NCI-H510A (cell line): ENCODE results near the gene CYP1B1.
"Not testable (repeated sequence)": the region's sequence is repeated elsewhere in the genome, so short reads cannot be mapped to it uniquely, and the experiment has no call there.

ENCODE experiments used
- DNase-seq: peaks from one replicate; lab custom pipeline; 2025; lab: John Stamatoyannopoulos, UW

The CYP1B1 gene

GRCh38 chr2:38098421-38099098 is 22.6 kb upstream of the CYP1B1 start:
- no peak for DNase-seq

- DNase-seq = no peak
These were observed 22.0 kb upstream of the CYP1B1 start for GRCh38 chr2:38097988-38098385.

DNA sequence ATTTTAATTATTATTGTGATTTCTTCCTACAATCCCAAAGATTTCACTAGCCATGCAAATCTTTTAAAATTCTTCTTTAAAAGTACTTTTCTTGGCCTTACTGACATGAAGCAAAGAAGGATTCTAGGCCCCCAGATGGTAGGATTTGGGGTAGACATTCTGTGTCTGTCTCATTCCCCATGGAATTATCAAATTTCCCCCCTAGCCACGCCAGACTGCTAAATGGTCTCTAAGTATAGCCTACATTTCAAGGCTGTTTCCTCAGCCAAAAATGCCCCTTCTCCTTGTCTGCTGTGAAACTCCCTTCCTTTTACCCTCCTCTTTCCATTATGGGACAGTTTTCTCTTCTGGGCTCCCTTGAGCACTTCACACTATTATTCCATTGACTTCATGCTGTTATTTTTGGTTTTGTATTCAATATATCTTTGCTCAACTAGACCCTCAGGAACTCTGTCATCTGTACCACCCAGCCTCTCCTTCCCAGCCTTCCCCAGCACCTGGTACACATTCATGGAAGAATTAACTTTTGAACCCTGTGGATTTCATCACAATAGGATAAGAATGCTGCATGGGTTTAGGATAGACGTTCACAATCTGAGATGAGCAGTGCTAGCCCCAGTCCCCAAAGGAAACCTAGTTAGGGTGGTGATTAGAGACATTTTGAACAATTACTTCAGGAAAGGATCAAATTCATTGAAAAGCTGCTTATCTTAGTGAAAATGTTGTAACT is 21.5 kb upstream of the CYP1B1 start:
- DNase-seq = no peak

- peak; percentile 79 for DNase-seq
These were observed 20.3 kb upstream of the CYP1B1 start for GRCh38 chr2:38095996-38096861.

DNA sequence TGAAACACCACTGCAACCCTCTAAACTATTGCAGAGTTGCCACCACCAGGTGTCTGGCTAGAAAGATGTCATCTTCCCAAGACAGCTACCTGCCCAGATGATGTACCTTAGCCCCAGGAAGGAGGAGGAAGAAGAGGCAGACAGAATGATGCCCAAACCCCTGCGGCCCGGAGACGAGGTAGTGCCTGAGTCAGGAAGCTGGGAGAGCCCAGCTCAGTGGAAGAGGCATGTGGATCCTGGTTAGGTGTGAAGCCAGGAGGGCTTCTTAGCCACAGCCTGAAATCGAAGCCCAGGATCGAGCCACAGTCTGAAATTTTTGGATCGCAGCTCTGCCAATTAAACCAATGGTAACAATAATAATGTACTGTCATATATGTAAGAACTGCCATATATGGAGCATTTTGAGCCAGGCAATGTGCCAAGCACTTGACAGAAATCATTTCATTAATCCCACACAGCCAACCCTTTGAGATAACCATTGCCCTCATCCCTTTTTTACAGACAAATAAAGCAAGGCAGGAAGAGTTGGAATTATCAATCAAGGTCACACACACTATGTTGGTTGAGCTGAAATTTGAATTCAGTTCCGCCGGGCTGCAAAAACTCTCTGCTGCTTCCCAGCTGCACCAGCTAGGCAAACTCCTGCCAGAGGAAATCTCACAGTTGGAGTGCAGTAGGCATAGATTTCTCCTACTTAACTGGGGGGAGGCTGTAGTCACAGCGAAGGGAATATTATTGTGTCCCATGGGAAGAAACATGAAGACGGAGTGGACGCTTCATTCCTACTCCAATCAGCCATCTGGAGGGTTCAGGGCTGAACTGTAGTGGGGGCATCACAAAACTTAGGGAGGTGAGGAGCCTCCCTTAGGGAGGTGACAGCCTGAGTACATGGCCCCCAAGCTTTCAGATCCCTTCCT is 19.4 kb upstream of the CYP1B1 start:
- DNase-seq = no peak

DNA sequence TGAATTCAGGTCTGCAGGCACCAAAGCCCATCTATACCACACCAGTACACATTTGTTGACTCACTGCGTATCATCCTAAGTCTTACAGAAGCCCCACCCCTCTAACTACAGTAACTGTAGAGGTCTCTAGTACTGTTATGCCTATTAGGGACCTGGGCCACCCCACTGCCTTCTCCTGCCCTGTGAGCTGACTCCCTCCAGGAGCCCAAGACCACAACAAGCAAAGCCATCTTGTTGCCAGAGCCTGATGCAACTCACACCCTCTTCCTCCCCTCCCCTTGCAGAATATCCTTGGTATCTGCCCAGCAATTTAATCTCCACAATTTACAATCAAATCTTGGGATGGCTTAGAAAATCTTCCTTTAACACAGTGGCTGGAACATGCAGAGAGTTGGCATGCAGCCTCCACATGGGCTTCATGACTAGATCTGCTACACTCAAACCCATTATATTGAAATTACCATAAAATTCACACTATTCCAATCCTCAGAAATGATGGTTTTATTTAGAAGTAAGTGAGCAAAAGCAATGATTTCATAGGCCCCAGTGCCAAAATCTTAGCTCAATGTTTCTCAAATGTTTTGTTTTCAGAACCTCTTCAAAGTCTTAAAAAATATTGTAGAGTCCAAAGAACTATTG is 17.7 kb upstream of the CYP1B1 start:
- no peak for DNase-seq

DNA sequence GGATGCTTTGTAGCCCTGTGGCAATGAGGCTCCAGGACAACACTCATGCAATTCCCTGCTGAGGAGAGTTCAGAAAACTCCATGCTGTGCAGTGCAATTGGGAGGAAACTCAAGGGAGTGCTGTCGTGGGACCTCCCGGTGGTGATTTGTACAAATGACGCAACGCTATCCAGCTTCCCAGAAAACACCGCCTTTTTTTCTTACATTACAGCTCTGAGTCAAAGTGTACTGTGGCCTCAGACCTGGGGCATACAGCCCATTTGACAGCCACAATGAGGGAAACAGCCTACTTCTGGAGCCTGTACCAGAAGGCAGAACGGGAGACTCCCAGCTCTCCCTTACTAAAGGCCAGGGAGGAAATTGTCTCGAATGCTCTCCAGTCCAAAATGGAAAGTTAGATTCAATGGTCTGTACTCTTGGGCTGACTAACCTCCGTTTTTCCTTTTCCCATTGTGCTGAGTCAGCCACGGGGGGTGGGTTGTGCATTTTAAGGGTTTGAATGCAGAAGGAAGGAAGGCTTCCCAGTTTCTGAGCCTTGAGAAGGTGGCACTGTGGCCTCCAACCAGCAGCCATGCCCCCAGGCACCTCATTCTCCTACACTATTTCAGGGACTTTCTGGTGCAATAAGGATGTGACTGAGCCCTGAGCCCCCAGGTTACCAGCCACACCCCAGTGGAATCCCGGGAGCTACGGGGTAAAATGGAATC is 16.4 kb upstream of the CYP1B1 start:
- no peak for DNase-seq

DNA sequence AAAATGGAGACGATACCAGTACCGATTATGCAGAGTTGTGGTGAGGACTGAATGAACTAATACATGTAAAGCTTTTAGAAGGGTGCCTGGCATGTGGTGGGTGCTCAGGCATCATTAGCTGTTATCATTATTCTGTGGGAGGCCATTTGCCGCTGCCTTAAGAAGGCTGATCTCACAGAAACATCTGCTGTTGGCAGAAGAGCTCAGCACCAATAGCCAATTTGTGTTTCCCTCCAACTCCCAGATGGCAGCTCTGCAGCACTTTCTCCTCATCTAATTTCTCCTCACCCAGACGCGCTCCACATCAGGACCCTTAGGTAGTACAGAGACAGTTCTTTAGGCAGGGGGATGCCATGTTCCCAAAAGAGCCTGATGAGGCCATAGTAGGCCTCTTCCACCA is 15.8 kb upstream of the CYP1B1 start:
- no peak for DNase-seq

- DNase-seq = no peak
These were observed 15.0 kb upstream of the CYP1B1 start for GRCh38 chr2:38090928-38091327.

DNA sequence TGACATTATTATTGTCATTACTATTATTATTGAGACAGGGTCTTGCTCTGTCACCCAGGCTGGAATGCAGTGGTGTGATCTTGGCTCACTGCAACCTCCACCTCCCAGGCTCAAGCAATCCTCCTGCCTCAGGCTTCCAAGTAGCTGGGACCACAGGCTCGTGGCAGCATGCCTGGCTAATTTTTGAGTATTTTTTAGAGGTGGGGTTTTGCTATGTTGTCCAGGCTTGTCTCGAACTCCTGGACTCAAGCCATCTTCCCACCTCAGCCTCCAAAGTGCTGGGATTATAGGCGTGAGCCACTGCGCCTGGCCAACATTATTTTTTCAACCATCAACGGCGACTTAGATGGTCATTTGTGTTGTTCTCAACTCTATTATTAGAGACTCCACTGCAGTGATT is 14.3 kb upstream of the CYP1B1 start:
- DNase-seq = not testable (repeated sequence)

DNA sequence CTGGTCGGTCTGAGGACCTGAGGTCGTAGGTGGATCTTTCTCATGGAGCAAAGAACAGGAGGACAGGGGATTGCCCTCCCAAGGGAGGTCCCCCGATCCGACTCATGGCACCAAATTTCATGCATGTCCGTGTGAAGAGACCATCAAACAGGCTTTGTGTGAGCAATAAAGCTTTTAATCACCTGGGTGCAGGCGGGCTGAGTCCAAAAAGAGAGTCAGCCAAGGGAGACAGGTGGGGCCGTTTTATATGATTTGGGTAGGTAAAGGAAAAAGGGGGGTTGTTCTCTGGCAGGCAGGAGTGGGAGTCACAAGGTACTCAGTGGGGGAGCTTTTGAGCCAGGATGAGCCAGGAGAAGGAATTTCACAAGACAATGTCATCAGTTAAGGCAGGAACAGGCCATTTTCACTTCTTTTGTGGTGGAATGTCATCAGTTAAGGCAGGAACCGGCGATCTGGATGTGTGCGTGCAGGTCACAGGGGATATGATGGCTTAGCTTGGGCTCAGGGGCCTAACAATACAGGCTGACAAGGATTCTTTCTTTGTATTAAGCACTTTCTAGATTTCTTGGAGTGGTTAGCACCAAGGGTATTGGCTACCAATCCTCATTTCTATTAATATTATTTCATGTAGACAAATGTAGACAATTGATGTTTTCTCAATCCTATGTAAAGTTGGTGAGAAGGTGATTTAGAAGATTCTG is 10.2 kb upstream of the CYP1B1 start:
- DNase-seq = not testable (repeated sequence)

- not testable (repeated sequence) for DNase-seq
These were observed 8.6 kb upstream of the CYP1B1 start for GRCh38 chr2:38084556-38084955.

DNA sequence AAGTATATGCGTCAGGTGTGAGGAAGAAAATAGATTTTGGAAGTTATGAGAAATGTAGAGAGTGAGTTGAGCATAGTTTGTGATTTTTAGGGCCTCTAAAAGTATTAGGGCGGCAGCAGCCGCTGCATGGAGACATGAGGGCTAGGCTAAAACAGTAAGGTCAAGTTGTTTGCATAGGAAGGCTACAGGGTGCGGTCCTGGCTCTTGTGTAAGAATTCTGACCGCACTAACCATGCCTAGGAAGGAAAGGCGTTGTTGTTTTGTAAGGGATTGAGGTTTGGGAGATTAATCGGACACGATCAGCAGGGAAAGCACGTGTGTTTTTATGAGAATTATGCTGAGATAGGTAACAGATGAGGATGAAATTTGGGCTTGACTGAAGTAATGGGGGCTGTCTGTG is 6.8 kb upstream of the CYP1B1 start:
- DNase-seq = not testable (repeated sequence)

DNA sequence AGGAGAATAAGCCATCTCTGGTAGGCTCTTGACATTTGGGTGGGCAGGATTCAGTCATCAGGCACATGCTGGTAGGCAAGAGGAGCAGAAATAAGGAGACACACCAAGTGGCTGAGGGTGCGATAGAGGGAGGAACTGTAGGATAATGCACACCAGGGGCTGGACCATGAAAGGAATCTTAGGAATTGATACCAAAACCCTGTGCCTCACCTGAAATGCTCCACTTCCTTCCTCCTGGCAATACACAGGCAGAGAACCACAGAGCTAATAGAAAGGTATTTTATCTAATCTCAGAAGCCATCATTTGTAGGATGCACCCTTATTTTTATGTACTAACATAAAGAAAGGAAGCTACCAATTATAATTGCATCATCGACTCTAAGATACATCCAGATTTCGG is 4.4 kb upstream of the CYP1B1 start:
- DNase-seq = no peak

- no peak for DNase-seq
These were observed 3.4 kb upstream of the CYP1B1 start for GRCh38 chr2:38079116-38080052.

DNA sequence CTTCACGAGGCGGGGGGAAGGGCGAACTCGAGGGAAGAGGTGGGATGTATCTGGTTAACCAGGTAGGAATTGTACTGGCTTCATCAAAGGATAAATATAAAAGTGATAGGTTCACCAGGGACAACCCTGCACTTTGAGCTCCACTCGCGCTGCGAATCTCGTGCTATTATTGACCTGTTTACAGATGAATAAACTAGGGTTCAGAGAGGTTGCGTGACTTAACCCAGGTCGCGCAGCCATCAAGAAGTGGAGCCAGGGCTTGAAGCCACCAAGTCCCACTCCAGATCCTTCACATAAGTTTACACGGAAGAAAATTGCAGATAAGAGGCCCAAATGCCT is 1.4 kb upstream of the CYP1B1 start:
- no peak for DNase-seq

GRCh38 chr2:38076710-38077430 is 919 bp upstream of the CYP1B1 start:
- DNase-seq = peak; percentile 93

GRCh38 chr2:38076152-38076709 is 280 bp upstream of the CYP1B1 start:
- peak; percentile 83 for DNase-seq
